NCI-H748 treated with DMSO at 0.1 percent for 48 hours (cell line): Measurements from ENCODE around the gene KIDINS220.
"Not testable (repeated sequence)": the region's sequence is repeated elsewhere in the genome, so short reads cannot be mapped to it uniquely, and the experiment has no call there.

Experiments
- DNase-seq: peaks from one replicate; lab custom pipeline; 2025; lab: John Stamatoyannopoulos, UW

The KIDINS220 gene

GRCh38 chr2:8754106-8754776 is 83.2 kb downstream of the KIDINS220 start:
- DNase-seq, result peak; percentile 86

- peak; percentile 86 for DNase-seq
Measured at GRCh38 chr2:8753609-8754008, 83.8 kb downstream of the KIDINS220 start.

DNA sequence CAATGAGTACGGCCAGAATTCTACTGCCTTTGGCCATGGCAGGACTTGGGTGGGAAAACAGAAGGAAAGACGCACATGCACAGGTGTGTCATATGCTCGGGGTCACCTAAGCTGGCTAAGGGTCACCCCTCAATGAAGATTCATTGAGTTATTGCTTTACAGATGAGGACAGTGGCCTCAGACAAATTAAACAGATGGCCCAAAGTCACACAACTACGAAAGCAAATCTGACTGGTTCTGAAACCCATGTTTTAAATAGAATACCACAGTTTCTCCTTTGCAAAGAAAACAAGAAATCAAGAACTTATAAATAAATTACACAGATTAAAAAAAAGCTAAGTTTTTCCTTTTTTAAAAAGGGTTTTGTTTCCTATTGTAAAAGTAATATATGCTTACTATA is 85.0 kb downstream of the KIDINS220 start:
- DNase-seq, result no peak

DNA sequence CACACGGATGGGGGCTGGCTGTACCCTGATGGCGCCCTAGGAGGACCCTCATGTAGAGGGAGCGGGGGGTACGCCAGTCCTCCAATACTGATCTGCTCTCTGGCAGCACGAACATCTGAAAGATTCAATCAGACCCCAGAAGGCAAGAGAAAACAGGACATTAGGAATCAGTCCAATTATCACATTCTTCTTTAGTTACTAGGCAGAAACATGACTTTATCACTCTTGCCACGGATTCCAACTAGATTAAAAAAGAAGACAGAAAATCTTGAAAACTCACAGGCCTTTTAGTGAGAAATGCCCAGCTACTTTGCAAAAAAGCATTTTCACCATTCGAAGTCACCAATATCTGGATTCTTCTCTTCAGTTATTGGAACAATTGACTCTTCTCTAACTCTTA is 87.2 kb downstream of the KIDINS220 start:
- no peak for DNase-seq

DNA sequence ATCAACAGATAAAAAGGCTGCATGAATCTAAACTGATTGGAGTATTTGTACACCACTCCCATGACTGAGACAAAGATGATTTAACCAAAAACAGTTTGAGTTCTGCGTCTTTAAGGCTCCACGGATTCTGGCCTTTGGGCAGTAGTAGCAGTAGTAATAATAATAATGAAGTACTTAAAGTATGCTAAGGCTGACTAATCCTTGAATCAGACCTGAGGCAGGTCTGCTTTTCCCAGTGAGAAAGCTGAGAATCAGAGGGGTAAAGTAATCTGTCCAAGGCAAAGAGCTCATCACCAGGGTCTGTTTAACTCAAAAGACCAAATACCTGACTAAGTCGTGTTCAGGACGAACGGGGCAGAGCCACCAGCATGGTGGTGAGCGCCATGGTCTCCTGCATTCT is 94.2 kb downstream of the KIDINS220 start:
- no peak for DNase-seq

DNA sequence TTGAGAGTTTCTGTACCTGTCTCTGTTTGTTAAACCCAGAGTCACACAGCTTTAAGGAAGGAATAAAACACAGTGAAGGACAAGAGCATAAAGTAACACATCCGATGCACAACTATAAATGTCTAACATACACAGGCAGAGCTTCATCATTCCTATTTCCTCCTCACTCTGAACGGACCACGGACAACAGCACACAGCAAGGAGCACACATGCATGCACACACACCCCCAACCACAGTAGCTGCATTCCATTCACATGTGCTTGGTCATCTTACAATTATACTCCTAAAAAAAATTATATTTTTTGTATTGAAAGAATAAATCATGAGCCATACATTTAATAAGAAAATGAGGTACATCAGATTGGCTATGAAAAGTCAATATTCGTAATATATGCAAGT is 97.3 kb downstream of the KIDINS220 start:
- no peak for DNase-seq

- DNase-seq, result no peak
Measured at GRCh38 chr2:8737571-8738175, 99.7 kb downstream of the KIDINS220 start.

DNA sequence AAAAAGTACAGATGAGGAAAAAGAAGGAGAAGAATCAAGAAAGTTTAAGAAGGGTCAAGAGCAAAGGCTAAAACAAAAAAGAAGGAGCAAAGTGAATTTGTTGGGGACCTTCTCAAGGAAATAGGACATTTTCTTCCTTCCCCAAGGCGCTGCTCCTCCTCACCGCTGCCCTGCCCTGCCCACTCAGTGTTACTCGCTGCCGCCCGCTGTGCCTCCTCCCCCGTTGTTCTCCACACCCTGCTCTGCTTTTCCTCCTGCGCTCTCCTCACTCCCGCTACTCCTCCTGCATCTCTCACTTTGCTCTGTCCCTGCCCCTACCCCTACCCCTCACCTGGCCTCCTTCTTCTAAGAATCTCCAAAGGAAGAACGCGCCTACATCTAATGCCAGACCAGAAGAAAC is 104.8 kb downstream of the KIDINS220 start:
- no peak for DNase-seq

DNA sequence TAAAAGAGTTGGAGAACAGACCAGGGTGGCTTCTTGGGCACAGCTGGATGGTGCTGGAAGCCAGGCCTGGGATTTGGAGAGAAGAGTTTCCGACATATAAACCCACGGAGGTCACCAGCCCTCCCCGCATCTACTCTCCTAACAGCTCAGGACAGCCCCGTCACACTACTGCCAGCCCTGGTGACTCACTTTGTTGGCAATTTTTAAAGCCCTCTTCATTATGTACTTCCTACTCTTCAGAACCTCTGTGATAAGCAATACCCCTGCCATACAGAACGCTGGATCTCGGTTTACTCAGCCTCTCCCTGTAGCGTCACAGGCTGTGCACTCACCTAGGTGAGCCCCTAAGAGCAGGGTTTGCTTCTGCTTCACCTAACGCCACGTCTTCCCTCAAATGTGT is 107.5 kb downstream of the KIDINS220 start:
- no peak for DNase-seq

DNA sequence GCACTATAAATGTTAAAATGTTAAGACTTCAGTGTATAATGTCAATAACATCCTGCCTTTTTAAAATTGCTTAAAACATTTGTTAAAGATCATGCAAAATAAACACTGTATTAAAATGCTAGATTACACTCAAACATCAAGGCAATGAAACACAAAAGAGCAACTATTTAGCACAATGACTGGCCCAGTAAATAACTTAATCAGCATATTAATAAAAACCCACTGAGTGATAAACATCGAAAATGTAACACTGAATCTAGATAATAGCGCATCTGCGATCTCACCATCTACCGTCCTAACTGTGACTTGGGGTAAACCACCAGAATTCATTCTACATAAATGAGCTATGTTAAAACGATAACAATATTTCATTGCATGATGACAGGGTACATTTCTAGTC is 108.3 kb downstream of the KIDINS220 start:
- DNase-seq, result not testable (repeated sequence)

DNA sequence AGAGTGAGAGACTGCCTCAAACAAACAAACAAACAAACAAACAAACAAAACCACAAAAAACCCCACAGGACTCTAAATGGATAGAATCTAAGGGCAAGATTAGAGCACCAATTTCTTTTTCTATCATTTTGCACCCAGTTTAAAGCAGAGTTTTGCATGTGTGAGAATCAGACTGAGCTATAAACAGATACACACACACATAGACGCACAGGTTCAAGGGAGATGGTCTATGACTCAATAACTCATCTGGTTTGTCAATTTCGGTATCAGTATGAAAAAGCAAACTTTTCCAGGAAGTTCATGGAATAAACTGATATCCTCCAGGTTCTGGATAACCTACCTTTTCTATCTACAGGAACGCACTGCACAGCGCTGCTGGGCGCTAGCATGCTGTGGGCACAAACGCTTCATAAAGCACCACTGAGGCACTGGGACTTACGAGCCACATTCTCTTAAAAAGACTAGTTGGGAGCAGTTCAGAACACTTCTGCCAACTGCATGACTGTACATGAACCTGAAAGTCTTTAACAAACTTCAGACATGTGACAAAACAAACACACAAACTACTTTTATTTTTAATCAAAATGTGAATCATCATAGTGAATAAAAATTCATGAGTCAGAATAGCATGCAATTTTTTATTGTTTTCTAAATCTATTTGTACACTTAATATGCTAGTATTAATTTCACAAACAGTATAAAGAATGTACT is 109.0 kb downstream of the KIDINS220 start:
- no peak for DNase-seq

GRCh38 chr2:8725838-8726237 is 111.6 kb downstream of the KIDINS220 start:
- DNase-seq, result no peak

- no peak for DNase-seq
Measured at GRCh38 chr2:8722986-8723385, 114.4 kb downstream of the KIDINS220 start.

GRCh38 chr2:8721410-8721809 is 116.0 kb downstream of the KIDINS220 start:
- no peak for DNase-seq

DNA sequence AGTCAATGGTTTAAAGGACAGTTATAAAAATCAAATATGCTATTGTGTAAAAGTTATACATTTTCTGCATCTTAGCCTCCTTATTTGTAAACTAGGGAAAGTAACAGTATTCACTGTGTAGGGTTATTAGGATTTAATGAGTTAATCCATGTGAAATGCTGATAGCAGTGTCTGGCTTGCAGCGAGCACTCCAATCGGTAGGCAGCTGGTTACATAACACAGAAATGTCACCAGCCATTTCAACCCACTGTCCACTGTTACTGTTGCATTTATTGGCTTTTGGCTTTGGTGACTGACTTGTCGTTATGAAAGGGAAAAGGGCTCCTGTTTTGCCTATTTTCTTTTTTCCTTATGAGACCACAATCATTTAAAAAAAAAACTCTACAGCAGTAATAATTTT is 116.7 kb downstream of the KIDINS220 start:
- no peak for DNase-seq

DNA sequence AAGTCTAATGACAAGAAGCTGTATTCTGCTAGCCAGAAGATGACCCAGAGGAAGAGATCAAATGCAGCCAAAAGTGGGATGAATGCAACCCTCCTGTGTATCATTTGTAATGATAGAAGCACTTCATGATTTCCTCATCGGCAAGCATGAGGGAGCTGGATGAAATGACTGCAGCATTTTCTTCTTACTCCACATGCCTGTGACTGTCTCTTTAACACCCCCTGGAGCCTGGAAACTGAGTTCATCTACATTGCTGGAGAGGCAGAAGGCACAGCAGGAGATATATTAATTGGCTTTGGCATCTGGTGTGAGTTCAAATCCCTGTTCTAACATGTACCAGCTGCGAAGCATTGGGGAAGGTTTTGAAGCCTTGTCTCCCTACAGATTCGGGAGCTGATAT is 117.9 kb downstream of the KIDINS220 start:
- DNase-seq, result no peak

GRCh38 chr2:8714971-8715370 is 122.4 kb downstream of the KIDINS220 start:
- no peak for DNase-seq

DNA sequence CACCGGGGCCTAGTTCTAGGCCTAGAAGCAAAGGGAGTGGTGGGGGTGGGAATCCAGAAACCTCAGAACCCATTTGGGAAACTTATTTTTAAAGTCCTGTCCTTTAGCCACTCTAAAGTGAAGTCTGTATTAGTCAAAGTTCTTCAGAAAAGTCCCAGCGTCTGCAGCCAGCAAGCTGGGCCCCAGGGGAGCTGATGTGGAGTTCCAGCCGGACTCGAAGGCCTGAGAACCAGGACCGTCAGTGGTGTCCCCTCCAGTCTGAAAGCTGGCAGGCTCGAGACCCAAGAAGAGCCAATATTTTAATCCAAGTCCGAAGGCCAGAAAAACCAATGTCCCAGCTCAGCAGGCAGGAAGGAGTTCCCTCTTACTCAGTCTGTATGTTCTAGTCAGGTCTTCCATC is 123.1 kb downstream of the KIDINS220 start:
- DNase-seq, result no peak

GRCh38 chr2:8710951-8711350 is 126.5 kb downstream of the KIDINS220 start:
- DNase-seq, result no peak

- DNase-seq, result no peak
Measured at GRCh38 chr2:8709611-8710010, 127.8 kb downstream of the KIDINS220 start.

GRCh38 chr2:8704906-8705305 is 132.5 kb downstream of the KIDINS220 start:
- DNase-seq, result no peak

GRCh38 chr2:8701681-8702379 is 135.6 kb downstream of the KIDINS220 start:
- no peak for DNase-seq

DNA sequence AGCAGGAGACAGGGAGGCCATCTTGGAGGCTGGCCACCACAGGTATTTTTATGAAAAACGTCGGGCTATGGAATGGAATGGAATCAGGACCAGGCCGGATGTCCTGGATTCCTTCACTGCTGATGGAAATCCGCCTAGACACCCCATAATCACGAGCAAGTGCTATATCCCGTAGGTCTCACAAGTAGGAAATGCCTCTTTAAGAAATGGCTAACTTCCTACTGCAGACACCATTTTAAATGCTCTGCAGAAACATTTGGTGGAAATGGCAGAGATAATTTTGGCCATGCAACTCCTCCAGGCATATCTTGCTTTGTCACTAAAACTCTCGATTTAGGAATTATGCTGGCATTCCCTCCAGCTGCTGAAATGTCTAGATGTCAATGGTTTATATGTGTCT is 137.6 kb downstream of the KIDINS220 start:
- DNase-seq, result no peak
